ENCODE data around the gene SETD7. TPM values are rescaled to one million over a fixed set of nuclear protein-coding genes. Genes with fewer than 3 reads are reported as not detected.
A peak's percentile ranks its signal among the peaks of the same experiment; 100 is the strongest.

SETD7 gene
- total RNA-seq, 1 donor from 2014 or later = 11.1 TPM

DNA sequence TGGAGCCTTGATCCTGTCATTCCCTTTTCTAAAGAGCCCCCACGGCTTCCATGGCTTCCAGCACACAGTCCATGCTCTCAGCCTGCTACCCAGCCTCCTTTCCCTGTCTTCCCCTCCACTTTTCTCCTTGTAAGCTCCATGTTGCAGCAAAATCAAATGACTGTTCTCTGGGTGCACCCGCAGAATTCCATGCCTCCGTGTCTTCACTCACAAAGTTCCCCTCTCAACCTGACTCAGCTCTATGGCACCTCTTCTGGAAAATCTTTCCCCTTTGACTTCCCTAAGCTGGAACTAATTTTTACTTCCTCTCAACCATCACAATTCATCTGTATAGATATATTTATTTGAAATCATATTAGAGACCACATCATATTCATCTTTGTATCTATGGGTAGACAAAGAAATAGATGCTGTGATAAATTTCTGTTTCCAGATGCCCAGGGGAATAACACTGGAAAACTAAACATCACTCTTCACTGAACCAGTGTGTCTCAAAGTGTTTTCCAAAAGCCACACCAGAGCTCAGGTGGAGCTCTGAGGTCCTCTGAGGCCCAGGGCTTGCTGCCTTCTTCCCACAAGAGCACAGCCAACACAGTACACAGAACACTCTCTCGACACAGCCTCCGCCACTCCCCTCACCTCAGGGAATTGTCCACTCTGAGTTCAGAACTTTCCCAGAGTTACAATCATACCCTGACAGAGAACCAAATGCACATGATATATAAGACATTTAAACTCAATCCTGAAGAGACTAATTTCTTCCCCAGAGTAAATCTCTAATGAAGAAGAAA lies 3.3 kb downstream of the SETD7 start:
- Mint-ChIP-seq H3K9me3 (no peaks in the 10 kb centered on the region), H3K27ac (peak overlapping the region; percentile 53), H3K27me3 (no peaks in the 10 kb centered on the region), H3K4me3 (no peak overlapping the region), H3K36me3 (ENCODE audit: low read depth) (peaks cover 16% of the 10 kb centered on the region), H3K4me1 (peaks cover 53% of the 10 kb centered on the region)
- POLR2A ChIA-PET = interaction anchor here (2.2 kb wide), 1 partner anchor 100 kb away, joined by 9 read pairs; no protein-coding TSS in a partner anchor
- no peak for DNase-seq
- CTCF ChIA-PET = no interaction called here
- intact Hi-C loops (cut with micrococcal nuclease) = no loop called here
- TF ChIP-seq CTCF (IDR thresholded peaks at IDR 0.05) = no peak
- no peak for ATAC-seq (ENCODE audit: low read depth)

- Mint-ChIP-seq H3K4me3 (no peak overlapping the region), H3K27ac (peak overlapping the region; percentile 37), H3K36me3 (ENCODE audit: low read depth) (peaks cover 19% of the 10 kb centered on the region), H3K4me1 (peaks cover 44% of the 10 kb centered on the region), H3K9me3 (no peaks in the 10 kb centered on the region), H3K27me3 (no peaks in the 10 kb centered on the region)
- TF ChIP-seq CTCF (IDR thresholded peaks at IDR 0.05) = no peak
- CTCF ChIA-PET = no interaction called here
- intact Hi-C loops (cut with micrococcal nuclease) = no loop called here
- ATAC-seq (ENCODE audit: low read depth) (no peak), DNase-seq (no peak)
- POLR2A ChIA-PET = no interaction called here
Observed at GRCh38 chr4:139550724-139551429, 5.1 kb downstream of the SETD7 start.

GRCh38 chr4:139547979-139548378 lies 8.0 kb downstream of the SETD7 start:
- Mint-ChIP-seq H3K4me1 (peaks cover 22% of the 10 kb centered on the region), H3K4me3 (no peak overlapping the region), H3K27ac (no peak overlapping the region), H3K27me3 (no peaks in the 10 kb centered on the region), H3K9me3 (no peaks in the 10 kb centered on the region), H3K36me3 (ENCODE audit: low read depth) (peaks cover 35% of the 10 kb centered on the region)
- TF ChIP-seq CTCF (IDR thresholded peaks at IDR 0.05) = no peak
- ChIA-PET CTCF (interaction anchor here (1.3 kb wide), 1 partner anchor 448 kb away, joined by 3 read pairs; no protein-coding TSS in a partner anchor), POLR2A (interaction anchor here (1.3 kb wide), 1 partner anchor 9 kb away, joined by 3 read pairs; the partner anchor contains the start of gene SETD7)
- DNase-seq (no peak), ATAC-seq (ENCODE audit: low read depth) (no peak)
- intact Hi-C loops (cut with micrococcal nuclease) = no loop called here

DNA sequence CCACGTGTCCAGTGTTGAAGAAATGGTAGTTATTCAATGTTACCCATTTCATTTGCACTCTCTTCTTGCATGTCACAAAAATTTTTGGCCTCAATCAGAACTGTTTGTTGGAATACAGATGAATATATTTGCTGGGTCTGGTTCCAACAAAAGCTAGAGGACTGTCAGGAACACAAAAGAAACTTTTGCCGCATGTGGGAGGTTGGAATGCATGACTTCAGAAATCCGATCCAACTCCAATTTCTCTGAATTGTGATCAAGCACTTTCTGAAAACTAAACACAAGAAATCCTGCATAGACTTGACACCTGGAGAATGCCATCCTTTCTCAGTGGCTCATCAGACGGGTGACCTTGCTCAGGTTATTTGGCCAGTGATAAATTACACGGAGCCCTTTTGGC lies 15.4 kb downstream of the SETD7 start:
- POLR2A ChIA-PET = no interaction called here
- Mint-ChIP-seq H3K9me3 (no peaks in the 10 kb centered on the region), H3K4me1 (no peaks in the 10 kb centered on the region)

More for the DNA sequence above, 15.4 kb downstream of the SETD7 start:
- Mint-ChIP-seq H3K27me3 (no peaks in the 10 kb centered on the region), H3K4me3 (no peak overlapping the region), H3K36me3 (ENCODE audit: low read depth) (peaks cover 51% of the 10 kb centered on the region), H3K27ac (no peak overlapping the region)
- intact Hi-C loops (cut with micrococcal nuclease) = no loop called here
- CTCF ChIA-PET = no interaction called here
- no peak for TF ChIP-seq CTCF (IDR thresholded peaks at IDR 0.05)
- DNase-seq = no peak
- ATAC-seq (ENCODE audit: low read depth) = no peak

Data from activated B cell treated with CpG ODN at 0.5 μM for 24 hours (primary cell).